Superior temporal gyrus (tissue), 1 donor: ENCODE measurements around the gene TTC5.
"Not testable (repeated sequence)": the region's sequence is repeated elsewhere in the genome, so short reads cannot be mapped to it uniquely, and the experiment has no call there.

Experiments
- DNase-seq: peaks from one replicate; pipeline ENCODE4 v3.0.0-alpha.2; 2016; ENCODE audit errors: extremely low spot score

Gene TTC5, protein sequence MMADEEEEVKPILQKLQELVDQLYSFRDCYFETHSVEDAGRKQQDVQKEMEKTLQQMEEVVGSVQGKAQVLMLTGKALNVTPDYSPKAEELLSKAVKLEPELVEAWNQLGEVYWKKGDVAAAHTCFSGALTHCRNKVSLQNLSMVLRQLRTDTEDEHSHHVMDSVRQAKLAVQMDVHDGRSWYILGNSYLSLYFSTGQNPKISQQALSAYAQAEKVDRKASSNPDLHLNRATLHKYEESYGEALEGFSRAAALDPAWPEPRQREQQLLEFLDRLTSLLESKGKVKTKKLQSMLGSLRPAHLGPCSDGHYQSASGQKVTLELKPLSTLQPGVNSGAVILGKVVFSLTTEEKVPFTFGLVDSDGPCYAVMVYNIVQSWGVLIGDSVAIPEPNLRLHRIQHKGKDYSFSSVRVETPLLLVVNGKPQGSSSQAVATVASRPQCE

DNA sequence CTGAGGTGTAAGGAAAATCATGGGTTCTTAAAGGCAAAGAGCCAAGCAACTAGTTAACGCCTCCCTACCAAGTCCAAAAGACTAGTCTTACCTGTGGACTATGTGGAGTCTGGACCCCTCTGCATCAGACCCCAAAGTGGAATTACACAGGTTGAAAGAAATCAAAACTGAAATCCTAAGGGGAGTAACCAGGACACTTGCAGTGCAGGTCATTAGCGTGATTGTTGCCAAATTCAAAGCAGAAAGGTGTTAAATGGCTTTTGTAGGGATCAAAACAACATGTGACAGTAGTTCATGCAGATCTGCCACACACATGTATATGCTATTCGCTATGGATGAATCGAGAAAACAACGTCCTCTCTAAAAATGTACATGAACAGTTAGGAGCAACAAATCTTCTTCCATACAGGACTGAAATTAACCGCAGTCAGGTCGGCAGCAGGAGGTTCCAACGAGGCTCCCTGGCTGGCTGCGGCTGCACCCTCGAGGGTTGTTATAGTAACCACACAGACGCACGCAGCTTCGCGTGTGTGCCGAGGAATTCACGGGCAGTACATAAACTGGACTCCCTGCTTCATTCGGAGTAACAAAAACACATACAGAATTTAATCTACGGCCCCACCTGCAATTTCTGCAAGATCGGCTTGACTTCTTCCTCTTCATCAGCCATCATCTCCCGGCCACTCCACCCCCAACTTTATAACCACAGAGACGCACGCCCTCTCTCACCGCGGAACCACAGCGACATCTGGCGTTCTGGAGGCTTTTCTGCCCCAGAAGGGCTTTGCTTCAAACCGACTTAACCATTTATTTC is at the start of gene TTC5:
Gene TTC5, minus strand, starts transcription at position 687 of the 814 bp plus-strand sequence. Its CDS starts 14 bp downstream, at position 673.
- peak; percentile 95 for DNase-seq

GRCh38 chr14:20350860-20351259 is 45.1 kb upstream of the TTC5 start:
- DNase-seq: no peak

DNA sequence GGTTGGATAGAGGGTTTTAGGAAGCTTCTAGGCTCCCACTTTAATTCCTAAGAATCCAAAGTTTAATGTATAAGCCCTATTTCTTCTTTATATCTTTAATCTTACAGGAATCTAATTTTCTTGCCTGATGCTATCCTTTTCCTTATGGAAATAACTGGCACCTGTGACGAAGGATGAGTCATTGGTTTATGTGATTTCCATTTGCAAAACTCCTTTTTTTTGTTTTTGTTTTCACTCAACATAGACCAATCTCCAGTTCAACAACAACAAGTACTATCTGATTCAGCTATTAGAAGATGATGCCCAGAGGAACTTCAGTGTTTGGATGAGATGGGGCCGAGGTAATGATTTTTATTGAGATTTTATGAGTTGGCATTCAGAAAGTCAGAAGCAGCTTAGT is 44.5 kb upstream of the TTC5 start:
- no peak for DNase-seq

DNA sequence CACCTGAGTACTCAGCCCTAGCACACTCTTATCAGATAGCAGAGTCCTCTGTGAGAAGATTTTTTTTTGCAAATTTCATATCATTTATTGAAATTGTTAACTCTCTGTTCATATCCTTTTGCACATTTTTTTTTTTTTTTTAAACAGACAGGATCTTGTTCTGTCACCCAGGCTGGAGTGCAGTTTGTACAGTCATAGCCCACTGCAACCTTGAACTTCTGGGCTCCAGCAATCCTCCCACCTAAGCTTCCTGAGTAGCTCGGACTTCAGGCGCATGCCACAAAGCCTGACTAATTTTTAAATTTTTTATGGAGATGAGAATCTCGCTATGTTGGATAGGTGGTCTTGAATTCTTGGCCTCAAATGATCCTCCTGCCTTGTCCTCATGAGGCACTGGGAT is 42.0 kb upstream of the TTC5 start:
- no peak for DNase-seq

DNA sequence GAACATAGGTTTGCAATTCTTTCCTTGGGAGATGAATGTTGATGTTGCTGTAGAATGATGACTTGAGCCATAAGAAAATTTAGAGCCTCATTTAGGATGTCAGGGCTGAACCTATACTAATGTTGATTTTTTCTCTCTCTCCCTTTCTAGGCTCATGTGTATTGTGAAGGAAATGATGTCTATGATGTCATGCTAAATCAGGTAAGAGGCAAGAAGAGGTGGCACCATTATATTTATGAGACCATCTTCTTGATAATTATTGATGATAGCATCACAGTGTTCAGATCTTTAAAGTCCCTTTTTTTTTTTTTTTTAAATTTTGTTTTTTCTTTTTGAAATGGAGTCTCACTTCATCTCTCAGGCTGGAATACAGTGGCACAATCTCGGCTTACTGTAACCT is 41.0 kb upstream of the TTC5 start:
- DNase-seq: no peak

- no peak for DNase-seq
Measured at GRCh38 chr14:20345366-20345765, 39.6 kb upstream of the TTC5 start.

- DNase-seq: peak; percentile 68
Measured at GRCh38 chr14:20343862-20344220, 38.1 kb upstream of the TTC5 start.

GRCh38 chr14:20343092-20343861 is 37.5 kb upstream of the TTC5 start, which contains the start of gene PARP2:
Gene PARP2 (plus strand): TSS chr14:20343635. CDS start chr14:20343642, 7 bp downstream.
- DNase-seq: peak; percentile 100

- peak; percentile 16 for DNase-seq
Measured at GRCh38 chr14:20341646-20342045, 35.9 kb upstream of the TTC5 start.

GRCh38 chr14:20341032-20341431 is 35.3 kb upstream of the TTC5 start:
- DNase-seq: not testable (repeated sequence)

DNA sequence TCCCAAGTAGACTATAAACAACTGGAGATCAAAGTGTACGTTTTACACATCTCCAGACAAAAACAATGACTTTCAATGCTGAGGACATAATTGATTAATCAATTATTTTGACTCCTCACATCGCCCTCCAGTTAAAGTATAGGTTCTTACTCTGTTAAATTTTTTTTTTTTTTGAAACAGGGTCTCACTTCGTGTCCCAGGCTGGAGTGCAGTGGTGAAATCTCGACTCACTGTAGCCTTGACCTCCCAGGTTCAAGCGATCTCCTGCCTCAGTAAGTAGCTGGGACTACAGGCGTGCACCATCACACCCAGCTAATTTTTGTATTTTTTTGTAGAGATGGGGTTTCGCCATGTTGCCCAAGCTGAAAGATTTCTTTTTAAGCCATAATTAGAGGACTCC is 28.3 kb upstream of the TTC5 start:
- DNase-seq: no peak

- no peak for DNase-seq
Measured at GRCh38 chr14:20333494-20333841, 27.7 kb upstream of the TTC5 start.

- peak; percentile 91 for DNase-seq
Measured at GRCh38 chr14:20332788-20333493, 27.2 kb upstream of the TTC5 start, which contains the start of gene CCNB1IP1. Gene CCNB1IP1 (minus strand): TSS chr14:20333279. CDS start chr14:20316523, 16,756 bp downstream.

DNA sequence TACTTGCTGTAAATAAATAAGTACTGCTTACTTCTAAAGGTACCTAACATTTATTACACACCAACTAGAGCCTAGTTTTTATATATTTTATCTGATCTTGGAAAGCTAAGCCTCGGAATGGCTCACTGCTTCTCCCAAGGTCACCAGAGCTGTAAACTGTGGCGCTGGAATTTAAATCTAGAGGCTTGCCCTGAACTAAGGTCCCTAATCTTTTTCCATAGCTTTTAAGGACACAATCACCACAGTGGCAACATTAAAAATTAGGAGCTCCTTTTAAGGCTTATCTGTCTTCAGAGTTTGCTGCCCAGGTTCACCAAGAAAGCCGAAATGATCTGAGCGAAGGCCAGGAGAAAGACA is 26.7 kb upstream of the TTC5 start:
- no peak for DNase-seq

GRCh38 chr14:20331053-20331613 is 25.4 kb upstream of the TTC5 start:
- DNase-seq: no peak

- DNase-seq: no peak
Measured at GRCh38 chr14:20329355-20329754, 23.6 kb upstream of the TTC5 start.

- DNase-seq: no peak
Measured at GRCh38 chr14:20328705-20329104, 23.0 kb upstream of the TTC5 start.

GRCh38 chr14:20327005-20327869 is 21.5 kb upstream of the TTC5 start:
- peak; percentile 95 for DNase-seq

DNA sequence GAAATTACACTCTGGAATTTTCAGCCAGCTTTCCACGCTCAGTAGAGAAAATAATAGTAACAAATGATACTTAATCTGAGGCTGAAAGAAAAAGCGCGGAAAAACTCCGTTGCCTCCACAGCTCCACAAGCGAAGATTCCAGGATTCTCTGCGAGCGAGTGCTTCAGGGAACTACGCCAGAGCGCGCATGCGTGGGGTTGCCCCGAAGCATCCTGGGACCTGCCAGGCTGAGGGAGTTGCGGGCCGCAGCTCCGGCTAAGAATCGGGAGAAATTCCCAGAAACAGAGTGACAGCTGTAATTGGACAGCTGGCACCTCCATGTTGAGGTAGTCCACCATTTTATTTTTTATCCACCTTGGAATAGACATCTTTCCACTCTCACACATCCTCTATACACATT is 12.0 kb upstream of the TTC5 start:
- no peak for DNase-seq

GRCh38 chr14:20314026-20314425 is 8.3 kb upstream of the TTC5 start:
- DNase-seq: no peak
